Kidney epithelial cell (primary cell): ENCODE data around the gene SHCBP1L. TPM values are rescaled to one million over a fixed set of nuclear protein-coding genes. Genes with fewer than 3 reads are reported as not detected.

ENCODE experiments used
- DNase-seq: peaks from one replicate; pipeline ENCODE4 v3.0.0-alpha.2; 2010; ENCODE audit warnings: low read depth
- H3K27me3 ChIP-seq: 2 replicates; pipeline ENCODE4 v1.6.0; 2011; ENCODE audit warnings: low read length; ENCODE audit not compliant: control insufficient read depth, insufficient read depth
- H3K36me3 ChIP-seq: 2 replicates; pipeline ENCODE4 v1.5.1; 2011; ENCODE audit warnings: low read length; ENCODE audit not compliant: control insufficient read depth, insufficient read depth
- H3K4me3 ChIP-seq: 2 replicates; pipeline ENCODE4 v1.5.1; 2011; ENCODE audit warnings: low read depth, mild to moderate bottlenecking, control low read depth, low read length
- CTCF ChIP-seq: IDR thresholded peaks from 2 replicates; pipeline ENCODE4 v1.5.1; 2011; ENCODE audit warnings: mild to moderate bottlenecking, moderate library complexity, low read length, control low read depth, inconsistent platforms; ENCODE audit not compliant: insufficient read depth, poor library complexity, severe bottlenecking
- total RNA-seq: library from RNA; depleted of rRNA; stranded (reverse); fragments of >200 nt; gene quantifications from 2 replicates; pipeline ENCODE4 v1.2.3, GENCODE V29; 2015

SHCBP1L gene
- total RNA-seq, 1 donor from 2014 or later = 0.17 TPM

GRCh38 chr1:182978151-182978853 is 25.3 kb upstream of the SHCBP1L start:
- no peak for TF ChIP-seq CTCF
- no peak for DNase-seq
- Histone ChIP-seq H3K27me3 (no peaks in the 10 kb centered on the region), H3K4me3 (no peak overlapping the region), H3K36me3 (no peaks in the 10 kb centered on the region)

DNA sequence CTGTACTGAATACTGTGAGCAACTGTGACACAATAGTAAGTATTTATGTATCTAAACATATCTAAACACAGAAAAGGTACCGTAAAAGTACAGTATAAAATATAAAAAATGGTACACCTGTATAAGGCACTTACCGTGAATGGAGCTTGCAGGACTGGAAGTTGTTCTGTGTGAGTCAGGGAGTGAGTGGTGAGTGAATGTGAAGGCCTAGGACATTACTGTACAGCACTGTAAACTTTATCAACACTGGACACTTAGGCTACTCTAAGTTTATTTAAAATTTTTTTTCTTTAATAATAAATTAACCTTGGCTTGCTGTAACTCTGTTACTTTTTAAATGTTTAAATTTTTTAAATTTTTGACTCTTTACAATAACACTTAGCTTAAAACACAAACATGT is 24.5 kb upstream of the SHCBP1L start:
- H3K36me3 ChIP-seq = no peaks in the 10 kb centered on the region
- no peak for DNase-seq
- no peaks in the 10 kb centered on the region for H3K27me3 ChIP-seq
- H3K4me3 ChIP-seq = no peak overlapping the region
- no peak for TF ChIP-seq CTCF

DNA sequence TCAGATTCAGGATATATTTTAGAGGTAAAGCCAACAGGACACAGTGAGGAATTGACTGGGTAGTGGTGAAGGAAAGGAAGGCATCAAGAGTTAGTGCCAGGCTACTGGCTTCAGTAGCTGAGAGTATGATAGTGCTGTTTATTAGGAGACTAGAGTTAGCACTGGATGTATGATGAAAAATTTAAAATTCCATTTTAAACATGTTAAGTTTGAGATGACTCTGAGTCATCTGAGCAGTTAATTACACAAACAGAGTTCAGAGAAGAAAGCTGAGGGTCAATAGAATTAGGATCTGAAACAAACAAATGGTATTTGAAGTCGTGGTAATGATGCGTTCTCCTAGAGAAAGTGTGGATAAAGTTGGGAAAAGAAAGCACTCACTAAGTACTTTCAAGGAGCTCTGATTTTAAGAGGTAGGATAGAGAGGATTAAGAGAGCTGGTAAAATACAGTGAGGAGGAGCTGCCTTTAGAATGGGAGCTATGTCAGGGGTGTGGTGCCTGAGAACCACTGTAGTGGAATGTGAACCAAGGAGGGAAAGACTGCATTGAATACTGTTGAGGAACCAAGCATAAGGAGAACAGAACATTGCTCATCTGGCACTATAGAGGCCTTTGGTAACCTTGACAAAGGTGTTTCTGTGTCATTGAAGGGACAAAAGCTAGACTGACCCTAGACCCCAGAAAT is 21.7 kb upstream of the SHCBP1L start:
- DNase-seq = no peak
- Histone ChIP-seq H3K4me3 (no peak overlapping the region), H3K27me3 (no peaks in the 10 kb centered on the region)

GRCh38 chr1:182972829-182973228 is 19.9 kb upstream of the SHCBP1L start:
- H3K36me3 ChIP-seq = no peaks in the 10 kb centered on the region
- H3K27me3 ChIP-seq = no peaks in the 10 kb centered on the region
- DNase-seq = no peak
- no peak for TF ChIP-seq CTCF
- no peak overlapping the region for H3K4me3 ChIP-seq

More for the DNA sequence above, 21.7 kb upstream of the SHCBP1L start:
- TF ChIP-seq CTCF = no peak
- no peaks in the 10 kb centered on the region for H3K36me3 ChIP-seq

- TF ChIP-seq CTCF = no peak
- no peak for DNase-seq
- no peaks in the 10 kb centered on the region for H3K36me3 ChIP-seq
- H3K4me3 ChIP-seq = no peak overlapping the region
- H3K27me3 ChIP-seq = no peaks in the 10 kb centered on the region
Measured at GRCh38 chr1:182972231-182972630, 19.3 kb upstream of the SHCBP1L start.
